ENCODE results near the gene FKBP7. TPM values are rescaled to one million over a fixed set of nuclear protein-coding genes. Genes with fewer than 3 reads are reported as not detected.

FKBP7 gene
- total and polyA plus RNA-seq, 2 of the 8 experiments (the other 6 are each of a cell fraction or from before 2014, with no cell fraction given): 3.6 to 7.0 TPM

- no peak for TF ChIP-seq FOSL1 (IDR thresholded peaks at IDR 0.05; ENCODE audit: insufficient read depth, low read depth, low read length)
- 0 out of 2 replicates have a peak, but pooled peaks have one; percentile 17 for TF ChIP-seq BACH1 (IDR thresholded peaks at IDR 0.05; ENCODE audit: low read length)
- TF ChIP-seq GTF2F1 (IDR thresholded peaks at IDR 0.05; ENCODE audit: borderline replicate concordance, low read depth, low read length): 0 out of 2 replicates have a peak, but pooled peaks have one; percentile 43
- no peak for TF ChIP-seq USF2 (IDR thresholded peaks at IDR 0.05; ENCODE audit: low read length)
- TF ChIP-seq TAF1 (IDR thresholded peaks at IDR 0.05; ENCODE audit: low read depth, low read length): peak; percentile 87
- peak; percentile 86; the same call in 1 of the 2 replicates for TF ChIP-seq GABPA (IDR thresholded peaks at IDR 0.05; ENCODE audit: borderline replicate concordance, insufficient read depth, low read length)
- no peak for TF ChIP-seq YY1 (IDR thresholded peaks at IDR 0.05; ENCODE audit: low read depth, low read length)
- TF ChIP-seq CEBPB (IDR thresholded peaks at IDR 0.05; ENCODE audit: low read depth, low read length): peak; percentile 53
- TF ChIP-seq ZNF274 (IDR thresholded peaks at IDR 0.05; ENCODE audit: borderline replicate concordance, extremely low read depth, low read length): no peak
- peak; percentile 72; the same call in 1 of the 2 replicates for TF ChIP-seq JUND (IDR thresholded peaks at IDR 0.05; ENCODE audit: low read length)
- no peak for TF ChIP-seq EGR1 (IDR thresholded peaks at IDR 0.05; ENCODE audit: borderline replicate concordance, low read depth, low read length)
- TF ChIP-seq CREB1 (IDR thresholded peaks at IDR 0.05): peak; percentile 94
- no peak for TF ChIP-seq TCF12 (IDR thresholded peaks at IDR 0.05; ENCODE audit: low read depth, low read length)
- peak in 1 of 2 experiments; percentile 93; a peak in 2 of 3 replicates for TF ChIP-seq POLR2A (IDR thresholded peaks at IDR 0.05; ENCODE audit: control extremely low read depth in 1 of 2, low read depth in 2 of 2, low read length in 2 of 2)
- no peak for TF ChIP-seq CHD1 (IDR thresholded peaks at IDR 0.05; ENCODE audit: low read depth, low read length)
These were observed 44.7 kb upstream of the FKBP7 start (continued) for GRCh38 chr2:178522950-178523595.

Data from H1 (cell line).